ENCODE results near the gene SAXO1.
"Not testable (repeated sequence)": the region's sequence is repeated elsewhere in the genome, so short reads cannot be mapped to it uniquely, and the experiment has no call there.

SAXO1 gene

DNA sequence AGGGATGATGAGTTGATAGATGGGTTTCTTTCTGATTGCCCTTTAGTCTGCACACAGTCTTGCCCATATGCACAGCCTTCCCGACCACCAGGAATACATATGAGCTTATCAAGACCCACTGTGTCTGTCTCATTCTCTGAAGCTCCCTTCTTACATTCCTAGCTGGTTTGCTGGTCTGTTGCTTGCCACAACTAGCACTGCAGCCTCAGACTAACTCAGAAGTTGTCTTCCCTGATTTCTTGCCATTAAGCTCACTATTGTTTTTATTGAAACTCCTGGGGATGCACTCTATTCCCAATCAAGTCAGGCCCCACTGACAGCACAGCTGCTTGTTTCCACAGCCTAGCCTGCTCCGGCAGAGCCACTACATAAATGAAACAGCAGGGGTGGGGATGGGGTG, 97.5 kb downstream of the SAXO1 start:
- Histone ChIP-seq H3K4me2 (no peak overlapping the region), H3K4me3 (IDR thresholded peaks at IDR 0.05; ENCODE audit: insufficient read depth, low read depth, low read length) (no peak overlapping the region), H3K4me1 (ENCODE audit: low read depth, poor library complexity, severe bottlenecking) (no peaks in the 10 kb centered on the region), H2AFZ (ENCODE audit: low read depth) (no peak overlapping the region), H3K27me3 (ENCODE audit: insufficient read depth, low read depth) (no peaks in the 10 kb centered on the region), H3K27ac (no peak overlapping the region), H3K36me3 (ENCODE audit: insufficient read depth) (no peaks in the 10 kb centered on the region), H3K9ac (no peak overlapping the region), H3K79me2 (ENCODE audit: insufficient read depth, low read depth) (no peaks in the 10 kb centered on the region), H4K20me1 (ENCODE audit: insufficient read depth) (no peaks in the 10 kb centered on the region)
- TF ChIP-seq, protein P1, sequence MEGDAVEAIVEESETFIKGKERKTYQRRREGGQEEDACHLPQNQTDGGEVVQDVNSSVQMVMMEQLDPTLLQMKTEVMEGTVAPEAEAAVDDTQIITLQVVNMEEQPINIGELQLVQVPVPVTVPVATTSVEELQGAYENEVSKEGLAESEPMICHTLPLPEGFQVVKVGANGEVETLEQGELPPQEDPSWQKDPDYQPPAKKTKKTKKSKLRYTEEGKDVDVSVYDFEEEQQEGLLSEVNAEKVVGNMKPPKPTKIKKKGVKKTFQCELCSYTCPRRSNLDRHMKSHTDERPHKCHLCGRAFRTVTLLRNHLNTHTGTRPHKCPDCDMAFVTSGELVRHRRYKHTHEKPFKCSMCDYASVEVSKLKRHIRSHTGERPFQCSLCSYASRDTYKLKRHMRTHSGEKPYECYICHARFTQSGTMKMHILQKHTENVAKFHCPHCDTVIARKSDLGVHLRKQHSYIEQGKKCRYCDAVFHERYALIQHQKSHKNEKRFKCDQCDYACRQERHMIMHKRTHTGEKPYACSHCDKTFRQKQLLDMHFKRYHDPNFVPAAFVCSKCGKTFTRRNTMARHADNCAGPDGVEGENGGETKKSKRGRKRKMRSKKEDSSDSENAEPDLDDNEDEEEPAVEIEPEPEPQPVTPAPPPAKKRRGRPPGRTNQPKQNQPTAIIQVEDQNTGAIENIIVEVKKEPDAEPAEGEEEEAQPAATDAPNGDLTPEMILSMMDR (conservative IDR thresholded peaks at IDR 0.05; ENCODE audit: low read depth, low read length): no peak

DNA sequence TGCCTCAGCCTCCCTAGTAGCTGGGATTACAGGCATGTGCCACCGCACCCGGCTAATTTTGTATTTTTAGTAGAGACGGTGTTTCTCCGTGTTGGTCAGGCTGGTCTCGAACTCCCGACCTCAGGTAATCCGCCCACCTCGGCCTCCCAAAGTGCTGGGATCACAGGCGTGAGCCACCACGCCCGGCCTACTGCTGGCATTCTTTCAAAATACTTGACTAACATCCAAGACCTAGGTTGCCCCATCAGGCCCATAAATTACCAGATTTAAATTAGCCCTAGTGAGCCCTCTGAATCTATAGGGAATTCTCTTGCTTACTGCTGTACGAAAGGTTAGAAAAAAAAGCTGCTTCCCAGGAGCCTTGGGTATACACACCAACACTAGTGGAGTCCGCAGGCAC, 102.4 kb downstream of the SAXO1 start:
- not testable (repeated sequence) for H3K27me3 ChIP-seq (ENCODE audit: insufficient read depth, low read depth); H3K27ac ChIP-seq; H3K9ac ChIP-seq; H3K4me3 ChIP-seq (IDR thresholded peaks at IDR 0.05; ENCODE audit: insufficient read depth, low read depth, low read length); H3K4me2 ChIP-seq; H3K79me2 ChIP-seq (ENCODE audit: insufficient read depth, low read depth); H3K4me1 ChIP-seq (ENCODE audit: low read depth, poor library complexity, severe bottlenecking); H4K20me1 ChIP-seq (ENCODE audit: insufficient read depth); H2AFZ ChIP-seq (ENCODE audit: low read depth); H3K36me3 ChIP-seq (ENCODE audit: insufficient read depth)

DNA sequence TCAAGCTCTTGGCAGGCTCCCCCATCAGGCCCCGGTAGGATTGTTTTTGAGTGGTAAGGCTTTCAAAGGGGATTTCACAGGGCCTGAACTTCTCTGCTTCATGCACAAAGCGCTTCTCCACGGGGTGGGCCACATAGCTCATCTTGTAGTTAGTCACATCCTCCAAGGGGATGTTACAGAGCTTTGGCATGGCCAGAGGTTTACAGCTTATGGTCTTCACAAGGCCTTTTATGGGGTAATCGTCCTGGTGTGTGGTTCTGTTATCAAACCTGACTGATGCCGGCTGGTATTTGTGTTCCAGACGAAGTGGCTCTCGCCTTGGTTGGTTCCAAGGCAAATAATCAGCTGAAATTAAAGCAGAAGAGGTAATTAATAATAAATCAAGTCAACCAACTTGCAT, 104.3 kb downstream of the SAXO1 start:
- Histone ChIP-seq H3K27ac (no peak overlapping the region), H3K9ac (no peak overlapping the region), H3K27me3 (ENCODE audit: insufficient read depth, low read depth) (no peaks in the 10 kb centered on the region), H3K4me2 (no peak overlapping the region), H3K4me1 (ENCODE audit: low read depth, poor library complexity, severe bottlenecking) (no peaks in the 10 kb centered on the region), H3K79me2 (ENCODE audit: insufficient read depth, low read depth) (no peaks in the 10 kb centered on the region), H3K36me3 (ENCODE audit: insufficient read depth) (no peaks in the 10 kb centered on the region), H3K4me3 (IDR thresholded peaks at IDR 0.05; ENCODE audit: insufficient read depth, low read depth, low read length) (no peak overlapping the region), H2AFZ (ENCODE audit: low read depth) (no peak overlapping the region), H4K20me1 (ENCODE audit: insufficient read depth) (no peaks in the 10 kb centered on the region)
- TF ChIP-seq, protein P1 (conservative IDR thresholded peaks at IDR 0.05; ENCODE audit: low read depth, low read length): no peak

DNA sequence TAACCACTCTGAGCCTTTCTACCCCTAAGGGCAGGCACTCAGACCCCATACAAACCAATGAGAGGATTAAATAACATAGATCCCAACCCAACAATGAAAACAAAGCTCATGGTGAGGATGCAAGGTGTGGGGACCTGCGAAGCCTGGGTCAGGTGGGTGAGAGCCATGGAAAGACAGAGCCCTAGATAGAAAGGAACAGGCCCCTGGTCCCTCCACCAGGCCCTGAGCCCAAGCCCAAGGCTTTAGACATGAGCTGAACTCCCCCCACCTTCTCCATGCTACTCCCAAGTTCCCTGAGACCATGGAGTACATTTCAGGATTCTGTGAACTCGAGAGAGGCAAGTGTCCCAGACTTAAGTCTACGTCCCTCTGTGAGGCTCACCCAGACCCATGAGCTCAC, 106.5 kb downstream of the SAXO1 start:
- TF ChIP-seq, protein P1 (conservative IDR thresholded peaks at IDR 0.05; ENCODE audit: low read depth, low read length): no peak
- no peak overlapping the region for H3K4me2 ChIP-seq
- H3K4me1 ChIP-seq (ENCODE audit: low read depth, poor library complexity, severe bottlenecking): no peaks in the 10 kb centered on the region
- H3K27me3 ChIP-seq (ENCODE audit: insufficient read depth, low read depth): no peaks in the 10 kb centered on the region
- H3K9ac ChIP-seq: no peak overlapping the region
- H3K27ac ChIP-seq: no peak overlapping the region
- no peaks in the 10 kb centered on the region for H3K79me2 ChIP-seq (ENCODE audit: insufficient read depth, low read depth)
- no peak overlapping the region for H2AFZ ChIP-seq (ENCODE audit: low read depth)
- no peaks in the 10 kb centered on the region for H4K20me1 ChIP-seq (ENCODE audit: insufficient read depth)
- no peak overlapping the region for H3K4me3 ChIP-seq (IDR thresholded peaks at IDR 0.05; ENCODE audit: insufficient read depth, low read depth, low read length)
- no peaks in the 10 kb centered on the region for H3K36me3 ChIP-seq (ENCODE audit: insufficient read depth)

DNA sequence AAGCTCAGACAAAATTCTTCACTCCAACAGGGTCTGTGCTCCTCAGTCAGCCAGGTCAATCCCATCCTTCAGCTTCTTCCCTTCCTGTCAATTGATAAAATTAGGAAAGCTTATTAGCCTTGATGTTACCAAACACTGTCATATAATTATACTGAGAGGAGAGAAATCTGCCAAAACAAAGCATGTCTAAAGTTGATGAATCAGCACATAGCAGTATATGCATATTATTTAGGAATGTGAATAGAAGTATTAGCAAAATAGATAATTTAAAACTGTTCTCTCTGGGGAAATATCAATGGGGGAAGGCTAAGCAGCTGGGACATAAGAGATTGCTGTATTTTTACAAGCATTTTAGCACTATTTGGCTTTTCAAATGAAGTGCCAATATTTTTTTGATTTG, 107.1 kb downstream of the SAXO1 start:
- Histone ChIP-seq H3K36me3 (ENCODE audit: insufficient read depth) (no peaks in the 10 kb centered on the region), H3K9ac (no peak overlapping the region), H3K27ac (no peak overlapping the region), H4K20me1 (ENCODE audit: insufficient read depth) (no peaks in the 10 kb centered on the region), H3K4me2 (no peak overlapping the region), H2AFZ (ENCODE audit: low read depth) (no peak overlapping the region), H3K27me3 (ENCODE audit: insufficient read depth, low read depth) (no peaks in the 10 kb centered on the region), H3K4me3 (IDR thresholded peaks at IDR 0.05; ENCODE audit: insufficient read depth, low read depth, low read length) (no peak overlapping the region), H3K79me2 (ENCODE audit: insufficient read depth, low read depth) (no peaks in the 10 kb centered on the region), H3K4me1 (ENCODE audit: low read depth, poor library complexity, severe bottlenecking) (no peaks in the 10 kb centered on the region)
- TF ChIP-seq, protein P1 (conservative IDR thresholded peaks at IDR 0.05; ENCODE audit: low read depth, low read length): no peak

All from KMS-11 (cell line).